Sigmoid colon (tissue), 4 donors: ENCODE data around the gene TRABD2B.

Source experiments
- CTCF ChIP-seq, 4 experiments: fragments of 450-650 bp in 3 of 4; fragments of 200-600 bp in 1 of 4; IDR thresholded peaks; one replicate each; pipeline ENCODE4 v1.5.1; 2016 to 2019; ENCODE audit warnings: antibody characterized with exemption in 4 of 4, mild to moderate bottlenecking in 3 of 4, moderate library complexity in 2 of 4
- POLR2A ChIP-seq, 2 donors: fragments of 450-650 bp; IDR thresholded peaks; one replicate each; pipeline ENCODE4 v1.6.1; 2016; ENCODE audit warnings: antibody characterized with exemption in 2 of 2, mild to moderate bottlenecking in 2 of 2, moderate library complexity in 2 of 2
- POLR2AphosphoS5 ChIP-seq, 4 donors: sonication (generic); formaldehyde crosslinking; IDR thresholded peaks; one replicate each; pipeline ENCODE4 v1.6.1; 2017; ENCODE audit warnings: antibody characterized with exemption in 4 of 4

GRCh38 chr1:47818682-47819573 is 178.3 kb downstream of the TRABD2B start:
- TF ChIP-seq CTCF (IDR thresholded peaks at IDR 0.05) (no peak), POLR2AphosphoS5 (IDR thresholded peaks at IDR 0.05) (no peak), POLR2A (IDR thresholded peaks at IDR 0.05) (no peak)
